Upper lobe of left lung (tissue), 6 donors: ENCODE measurements around the gene CR1. TPM values are rescaled to one million over a fixed set of nuclear protein-coding genes. Genes with fewer than 3 reads are reported as not detected.
A peak's percentile ranks its signal among the peaks of the same experiment; 100 is the strongest.
"Not testable (repeated sequence)": the region's sequence is repeated elsewhere in the genome, so short reads cannot be mapped to it uniquely, and the experiment has no call there.

Source experiments
- ATAC-seq, 2 donors: fragments of 200-7000 bp; cut with Tn5 transposase; one replicate each; pipeline ENCODE4 v1.9.1; 2022; ENCODE audit warnings: mild to moderate bottlenecking in 2 of 2, moderate library complexity in 2 of 2; ENCODE audit not compliant: low FRiP score in 2 of 2
- DNase-seq, 2 donors: peaks; one replicate each; pipeline ENCODE4 v3.0.0-alpha.2; 2019 to 2020
- H3K27ac ChIP-seq, 4 donors: fragments of 200-600 bp; sonication (generic); one replicate each; pipeline ENCODE4 v1.5.1; 2016 to 2019
- H3K27me3 ChIP-seq, 4 donors: fragments of 200-600 bp; sonication (generic); one replicate each; pipeline ENCODE4 v1.5.1; 2017 to 2019
- H3K36me3 ChIP-seq, 4 donors: fragments of 200-600 bp; sonication (generic); one replicate each; pipeline ENCODE4 v1.5.1; 2016 to 2019
- H3K4me1 ChIP-seq, 4 donors: fragments of 200-600 bp; sonication (generic); one replicate each; pipeline ENCODE4 v1.5.1; 2018 to 2019
- H3K4me3 ChIP-seq, 4 donors: fragments of 200-600 bp; sonication (generic); one replicate each; pipeline ENCODE4 v1.5.1; 2017 to 2019; ENCODE audit warnings: mild to moderate bottlenecking in 2 of 4, moderate library complexity in 1 of 4
- H3K9me3 ChIP-seq, 4 donors: fragments of 200-600 bp; sonication (generic); one replicate each; pipeline ENCODE4 v1.5.1; 2018 to 2019
- CTCF ChIP-seq, 6 experiments: fragments of 450-650 bp in 4 of 6; fragments of 200-600 bp in 2 of 6; sonication (generic) in 2 of 6; IDR thresholded peaks; one replicate each; pipeline ENCODE4 v1.5.1; 2016 to 2019; ENCODE audit warnings: antibody characterized with exemption in 6 of 6
- EP300 ChIP-seq, 4 donors: sonication (generic); formaldehyde crosslinking; IDR thresholded peaks; one replicate each; pipeline ENCODE4 v1.5.1; 2017; ENCODE audit warnings: antibody characterized with exemption in 4 of 4, control low read depth in 2 of 4
- POLR2A ChIP-seq, 4 donors: fragments of 450-650 bp; IDR thresholded peaks; one replicate each; pipeline ENCODE4 v1.5.1; 2016 to 2017; ENCODE audit warnings: antibody characterized with exemption in 4 of 4, mild to moderate bottlenecking in 2 of 4
- POLR2AphosphoS5 ChIP-seq, 2 donors: sonication (generic); formaldehyde crosslinking; IDR thresholded peaks; one replicate each; pipeline ENCODE4 v1.5.1; 2017; ENCODE audit warnings: antibody characterized with exemption in 2 of 2
- WGBS, 2 donors: methylation state at CpG; one replicate each; pipeline ENCODE4 v1.1.5; 2017 to 2018; 5-methylcytosine and 5-hydroxymethylcytosine counted together
- total RNA-seq, 6 donors: library from RNA; depleted of rRNA in 4 of 6; stranded (reverse); fragments of >200 nt in 4 of 6; gene quantifications; one replicate each; pipeline versions ENCODE4 v1.1.0 to v1.2.1, GENCODE V29; 2016 to 2021
- donor health status: DM: no; HTN: no; CAD: no; lungs with moderate emphysema.
- donor health status: DM: no; HTN: yes; CAD: no; lungs with severe emphysema.

Gene CR1
- total RNA-seq, 6 donors from 2014 or later, result 5.1 to 19.3 (median 11.4) TPM

GRCh38 chr1:207654320-207654719 is 158.4 kb downstream of the CR1 start:
- Histone ChIP-seq H3K4me1 (no peaks in the 10 kb centered on the region), H3K27me3 (no peaks in the 10 kb centered on the region), H3K27ac (no peak overlapping the region), H3K9me3 (no peaks in the 10 kb centered on the region), H3K36me3 (no peaks in the 10 kb centered on the region), H3K4me3 (no peak overlapping the region)
- DNase-seq (no peak), ATAC-seq (no peak)
- TF ChIP-seq EP300 (IDR thresholded peaks at IDR 0.05) (no peak), POLR2A (IDR thresholded peaks at IDR 0.05) (no peak), CTCF (IDR thresholded peaks at IDR 0.05) (no peak), POLR2AphosphoS5 (IDR thresholded peaks at IDR 0.05) (no peak)
- 53 to 55% methylated on average over 2 of the region's 2 CpGs for WGBS, 2 donors

GRCh38 chr1:207658408-207658807 is 162.5 kb downstream of the CR1 start:
- H3K36me3 ChIP-seq, result no peaks in the 10 kb centered on the region
- no peaks in the 10 kb centered on the region for H3K4me1 ChIP-seq
- no peak overlapping the region for H3K27ac ChIP-seq
- TF ChIP-seq EP300 (IDR thresholded peaks at IDR 0.05) (no peak), POLR2AphosphoS5 (IDR thresholded peaks at IDR 0.05) (no peak), CTCF (IDR thresholded peaks at IDR 0.05) (no peak), POLR2A (IDR thresholded peaks at IDR 0.05) (no peak)
- H3K9me3 ChIP-seq, result peaks cover 0 to 4% (median 0%) of the 10 kb centered on the region in 4 donors
- ATAC-seq (peak in 1 of 2 donors; percentile 15), DNase-seq (no peak)
- no peaks in the 10 kb centered on the region for H3K27me3 ChIP-seq
- no peak overlapping the region for H3K4me3 ChIP-seq
- WGBS, 2 donors, result 88 to 92% methylated on average over 6 to 7 of the region's 7 CpGs

GRCh38 chr1:207658904-207659485 is 163.0 kb downstream of the CR1 start:
- no peak for TF ChIP-seq CTCF (IDR thresholded peaks at IDR 0.05)
- no peak for TF ChIP-seq POLR2A (IDR thresholded peaks at IDR 0.05)
- no peak for TF ChIP-seq POLR2AphosphoS5 (IDR thresholded peaks at IDR 0.05)
- no peak for TF ChIP-seq EP300 (IDR thresholded peaks at IDR 0.05)
- Histone ChIP-seq H3K27ac (no peak overlapping the region), H3K27me3 (no peaks in the 10 kb centered on the region), H3K36me3 (no peaks in the 10 kb centered on the region), H3K4me1 (no peaks in the 10 kb centered on the region), H3K9me3 (peaks cover 0 to 4% (median 0%) of the 10 kb centered on the region in 4 donors), H3K4me3 (no peak overlapping the region)
- 89% methylated on average over 6 to 9 of the region's 9 CpGs for WGBS, 2 donors
- ATAC-seq (peak in 1 of 2 donors; percentile 46), DNase-seq (no peak)

GRCh38 chr1:207659545-207660153 is 163.7 kb downstream of the CR1 start:
- Histone ChIP-seq H3K27ac (no peak overlapping the region), H3K9me3 (peaks cover 0 to 4% (median 0%) of the 10 kb centered on the region in 4 donors), H3K27me3 (no peaks in the 10 kb centered on the region), H3K4me3 (no peak overlapping the region), H3K36me3 (no peaks in the 10 kb centered on the region), H3K4me1 (no peaks in the 10 kb centered on the region)
- no peak for TF ChIP-seq CTCF (IDR thresholded peaks at IDR 0.05)
- TF ChIP-seq POLR2A (IDR thresholded peaks at IDR 0.05), result no peak
- TF ChIP-seq POLR2AphosphoS5 (IDR thresholded peaks at IDR 0.05), result no peak
- no peak for TF ChIP-seq EP300 (IDR thresholded peaks at IDR 0.05)
- DNase-seq (no peak), ATAC-seq (no peak)
- 65 to 75% methylated on average over 9 to 10 of the region's 10 CpGs for WGBS, 2 donors

GRCh38 chr1:207661420-207661819 is 165.5 kb downstream of the CR1 start:
- not testable (repeated sequence) for ATAC-seq, H3K27me3 ChIP-seq, H3K4me1 ChIP-seq, H3K4me3 ChIP-seq, H3K27ac ChIP-seq, DNase-seq, H3K36me3 ChIP-seq, H3K9me3 ChIP-seq
- WGBS, 2 donors, result 86 to 90% methylated on average over 1 to 2 of the region's 2 CpGs
